Endothelial cell of umbilical vein (primary cell): Measurements from ENCODE around the gene EFTUD2. TPM values are rescaled to one million over a fixed set of nuclear protein-coding genes. Genes with fewer than 3 reads are reported as not detected.

ENCODE experiments used
- BruUV-seq: library from RNA; stranded (reverse); fragments of 400-500 nt; replicated peaks from 2 replicates; lab custom pipeline; 2021; lab: Mats Ljungman, UMichigan
- CTCF ChIA-PET: fragments of 300-600, 350-600 bp; sonication (Branson Sonifier 250); formaldehyde crosslinking; loops from one replicate; lab custom pipeline; 2021; ENCODE audit warnings: antibody characterized with exemption, inconsistent platforms; lab: Charles Lee
- POLR2A ChIA-PET: fragments of 300-600, 350-600 bp; sonication (Branson Sonifier 250); formaldehyde crosslinking; loops from one replicate; lab custom pipeline; 2021; ENCODE audit warnings: antibody characterized with exemption, inconsistent platforms; lab: Charles Lee
- DNase-seq: peaks from one replicate; pipeline ENCODE4 v3.0.0-alpha.2; 2011; ENCODE audit warnings: low read depth, low spot score
- FAIRE-seq: peaks from 2 replicates; lab custom pipeline; 2011; peaks lifted over from hg19 to GRCh38; lab: Jason Lieb, UNC
- H2AFZ ChIP-seq: 2 replicates; pipeline ENCODE4 v1.6.0; 2012; ENCODE audit warnings: low read depth, low read length, control low read depth, inconsistent platforms
- H3K27ac ChIP-seq: 2 replicates; pipeline ENCODE4 v1.5.1; 2011; ENCODE audit warnings: low read depth, mild to moderate bottlenecking, control low read depth, low read length, moderate library complexity; ENCODE audit not compliant: insufficient read depth
- H3K27me3 ChIP-seq, 2 experiments: 2 replicates each; pipeline versions ENCODE4 v1.6.0 to v1.6.1; 2011; ENCODE audit warnings: low read length in 2 of 2, mixed read lengths in 1 of 2; ENCODE audit not compliant: control insufficient read depth in 2 of 2, insufficient read depth in 2 of 2
- H3K36me3 ChIP-seq, 2 experiments: 2 replicates in 1 of 2; 3 replicates in 1 of 2; pipeline ENCODE4 v1.5.1; 2011; ENCODE audit warnings: low read length in 2 of 2, mild to moderate bottlenecking in 1 of 2, moderate library complexity in 1 of 2; ENCODE audit not compliant: control insufficient read depth in 2 of 2, insufficient read depth in 2 of 2; ENCODE audit errors: extremely low read depth in 1 of 2
- H3K4me1 ChIP-seq: 3 replicates; pipeline ENCODE4 v1.5.1; 2011; ENCODE audit warnings: mild to moderate bottlenecking, low read length; ENCODE audit not compliant: control insufficient read depth, insufficient read depth; ENCODE audit errors: extremely low read depth
- H3K4me2 ChIP-seq: 2 replicates; pipeline ENCODE4 v1.6.1; 2011; ENCODE audit warnings: low read length, control low read depth, mixed read lengths; ENCODE audit not compliant: insufficient read depth
- H3K4me3 ChIP-seq, 3 experiments: fragments of 200-600 bp in 1 of 3; sonication (generic), shearing (Covaris generic) in 1 of 3; replicated peaks in 1 of 3; 2 replicates each; pipeline ENCODE4 v1.5.1; 2011 to 2016; ENCODE audit warnings: control low read depth in 3 of 3, low read length in 3 of 3, mild to moderate bottlenecking in 2 of 3, inconsistent platforms in 1 of 3, low read depth in 1 of 3, moderate library complexity in 1 of 3; ENCODE audit not compliant: insufficient read depth in 1 of 3
- H3K79me2 ChIP-seq: 2 replicates; pipeline ENCODE4 v1.6.0; 2012; ENCODE audit warnings: low read length, inconsistent platforms; ENCODE audit not compliant: control insufficient read depth, insufficient read depth
- H3K9ac ChIP-seq: replicated peaks from 2 replicates; pipeline ENCODE3; 2011; ENCODE audit warnings: low read length, control low read depth; ENCODE audit not compliant: insufficient read depth; ENCODE audit errors: extremely low read depth
- H3K9me1 ChIP-seq: replicated peaks from 3 replicates; pipeline ENCODE4 v1.6.0; 2011; ENCODE audit warnings: mild to moderate bottlenecking, low read length; ENCODE audit not compliant: control insufficient read depth, insufficient read depth; ENCODE audit errors: extremely low read depth
- H3K9me3 ChIP-seq: replicated peaks from 2 replicates; pipeline ENCODE4 v1.5.1; 2012; ENCODE audit warnings: low read length, inconsistent platforms; ENCODE audit not compliant: control insufficient read depth, insufficient read depth
- H4K20me1 ChIP-seq: replicated peaks from 2 replicates; pipeline ENCODE3; 2011; ENCODE audit warnings: mild to moderate bottlenecking, low read length; ENCODE audit not compliant: control insufficient read depth, insufficient read depth; ENCODE audit errors: extremely low read depth
- EZH2 ChIP-seq: IDR thresholded peaks from 2 replicates; pipeline ENCODE4 v1.6.1; 2012; ENCODE audit warnings: borderline replicate concordance, low read depth, mild to moderate bottlenecking, moderate library complexity, low read length, inconsistent platforms; ENCODE audit not compliant: severe bottlenecking
- FOS ChIP-seq: IDR thresholded peaks from 2 replicates; pipeline ENCODE4 v1.6.1; 2011; ENCODE audit warnings: mild to moderate bottlenecking, low read length, moderate library complexity, borderline replicate concordance; ENCODE audit not compliant: insufficient read depth
- GATA2 ChIP-seq: IDR thresholded peaks from 2 replicates; pipeline ENCODE4 v1.7.0; 2011; ENCODE audit warnings: low read depth, mild to moderate bottlenecking, moderate library complexity, mixed read lengths, low read length; ENCODE audit not compliant: insufficient read length, insufficient read depth
- JUN ChIP-seq: IDR thresholded peaks from 2 replicates; pipeline ENCODE4 v1.6.1; 2011; ENCODE audit warnings: borderline replicate concordance, low read depth; ENCODE audit not compliant: insufficient read length, insufficient read depth
- MYC ChIP-seq: IDR thresholded peaks from one replicate; pipeline ENCODE4 v1.6.1; 2011; ENCODE audit warnings: mild to moderate bottlenecking, low read depth, low read length
- POLR2A ChIP-seq: IDR thresholded peaks from 2 replicates; pipeline ENCODE4 v1.6.1; 2012; ENCODE audit warnings: low read depth, mild to moderate bottlenecking, control low read depth, low read length
- POLR2AphosphoS5 ChIP-seq: IDR thresholded peaks from 2 replicates; pipeline ENCODE4 v1.6.1; 2012; ENCODE audit warnings: low read depth, mild to moderate bottlenecking, control low read depth, low read length, moderate library complexity; ENCODE audit not compliant: insufficient read depth
- dilution Hi-C: fragments of 300-500 bp; cut with MboI; formaldehyde crosslinking; loops from one replicate; pipeline ENCODE4 v1.15.0; 2019; ENCODE audit warnings: low sequenced_read_pairs; ENCODE audit not compliant: extremely low pct_ligation_motif_present
- intact Hi-C: fragments of 100-400 bp; cut with micrococcal nuclease; formaldehyde crosslinking; loops from one replicate; pipeline ENCODE4 v1.10.0; 2022
- polyA plus RNA-seq, 4 experiments: library from polyadenylated mRNA; depleted of rRNA in 3 of 4; stranded (reverse) in 3 of 4; unstranded in 1 of 4; fragments of >200 nt; gene quantifications; 2 replicates each; pipeline versions ENCODE4 v1.2.1 to v1.2.3, GENCODE V29; 2011 to 2012; ENCODE audit warnings: missing spikeins in 1 of 4
- total RNA-seq: library from RNA; stranded (reverse); gene quantifications from 2 replicates; pipeline ENCODE4 v1.2.3, GENCODE V29; 2021
- TF ChIP-seq, protein P1 (sequence below), 2 donors: IDR thresholded peaks; 1 replicate in 1 of 2; 2 replicates in 1 of 2; pipeline ENCODE4 v1.5.1; 2011; ENCODE audit warnings: low read length in 2 of 2, mild to moderate bottlenecking in 2 of 2, moderate library complexity in 2 of 2, control low read depth in 1 of 2, inconsistent platforms in 1 of 2, low read depth in 1 of 2; ENCODE audit not compliant: insufficient read depth in 1 of 2; ENCODE audit errors: extremely low read depth in 1 of 2
- TF ChIP-seq, protein P2 (sequence below): IDR thresholded peaks from 2 replicates; pipeline ENCODE4 v1.6.1; 2011; ENCODE audit not compliant: insufficient read depth, insufficient read length

EFTUD2 gene
- total and polyA plus RNA-seq, 2 donors (not counting 3 experiments of a cell fraction or from before 2014, with no cell fraction given), result 125 to 170 TPM

DNA sequence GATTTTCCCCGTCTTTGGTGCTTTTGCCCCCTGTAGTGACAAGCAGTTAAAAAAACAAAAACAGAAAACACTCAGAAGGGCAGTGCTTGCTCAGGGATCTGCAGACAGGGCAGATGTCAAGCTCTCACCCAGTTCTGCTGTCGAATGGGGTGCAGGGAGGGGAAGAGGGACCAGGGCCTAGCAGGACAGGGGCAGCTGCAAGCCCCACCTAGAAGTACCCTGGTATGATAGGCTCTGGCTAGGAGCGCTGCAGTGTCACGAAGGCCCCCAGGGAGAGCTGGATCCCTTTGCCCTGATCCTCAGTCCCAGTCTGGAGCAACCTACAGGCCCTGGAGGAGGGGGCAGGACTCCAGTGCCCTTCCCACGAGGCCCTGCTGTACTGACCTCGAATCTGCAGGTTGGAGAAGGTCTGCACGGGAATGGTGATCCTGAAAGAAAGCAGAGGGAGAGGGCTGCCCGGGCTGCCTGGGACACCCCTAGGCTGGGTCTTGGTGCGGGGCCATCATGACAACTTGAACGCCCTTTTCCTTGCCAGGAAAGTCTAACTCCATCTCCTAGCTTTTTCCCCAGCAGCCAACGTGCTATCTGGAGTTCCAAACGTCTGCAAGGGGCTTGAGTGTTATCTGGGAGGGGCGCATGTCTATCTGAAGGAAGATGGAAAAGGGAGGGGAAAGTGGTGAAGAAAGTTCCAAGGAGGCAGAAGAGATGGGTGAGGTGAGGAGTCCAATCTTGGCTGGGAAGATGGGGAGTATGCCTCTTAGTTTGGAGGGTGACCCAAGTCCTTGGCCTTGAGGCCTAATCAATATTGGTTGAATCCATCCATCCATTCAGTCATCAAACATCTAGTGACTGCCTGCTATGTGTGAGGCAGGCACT, 11.2 kb upstream of the EFTUD2 start:
- Histone ChIP-seq H3K9me1 (no peaks in the 10 kb centered on the region), H3K4me3 (no peak overlapping the region), H3K9ac (no peak overlapping the region), H2AFZ (peak overlapping the region; percentile 80), H3K27me3 (no peaks in the 10 kb centered on the region), H3K9me3 (no peaks in the 10 kb centered on the region), H4K20me1 (no peaks in the 10 kb centered on the region), H3K36me3 (no peaks in the 10 kb centered on the region), H3K79me2 (no peaks in the 10 kb centered on the region), H3K4me1 (peaks cover 19% of the 10 kb centered on the region), H3K27ac (no peak overlapping the region), H3K4me2 (no peak overlapping the region)
- TF ChIP-seq JUN (no peak), POLR2A (no peak), MYC (no peak), POLR2AphosphoS5 (no peak), FOS (no peak), GATA2 (no peak), EZH2 (no peak)
- TF ChIP-seq, protein P1, sequence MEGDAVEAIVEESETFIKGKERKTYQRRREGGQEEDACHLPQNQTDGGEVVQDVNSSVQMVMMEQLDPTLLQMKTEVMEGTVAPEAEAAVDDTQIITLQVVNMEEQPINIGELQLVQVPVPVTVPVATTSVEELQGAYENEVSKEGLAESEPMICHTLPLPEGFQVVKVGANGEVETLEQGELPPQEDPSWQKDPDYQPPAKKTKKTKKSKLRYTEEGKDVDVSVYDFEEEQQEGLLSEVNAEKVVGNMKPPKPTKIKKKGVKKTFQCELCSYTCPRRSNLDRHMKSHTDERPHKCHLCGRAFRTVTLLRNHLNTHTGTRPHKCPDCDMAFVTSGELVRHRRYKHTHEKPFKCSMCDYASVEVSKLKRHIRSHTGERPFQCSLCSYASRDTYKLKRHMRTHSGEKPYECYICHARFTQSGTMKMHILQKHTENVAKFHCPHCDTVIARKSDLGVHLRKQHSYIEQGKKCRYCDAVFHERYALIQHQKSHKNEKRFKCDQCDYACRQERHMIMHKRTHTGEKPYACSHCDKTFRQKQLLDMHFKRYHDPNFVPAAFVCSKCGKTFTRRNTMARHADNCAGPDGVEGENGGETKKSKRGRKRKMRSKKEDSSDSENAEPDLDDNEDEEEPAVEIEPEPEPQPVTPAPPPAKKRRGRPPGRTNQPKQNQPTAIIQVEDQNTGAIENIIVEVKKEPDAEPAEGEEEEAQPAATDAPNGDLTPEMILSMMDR (IDR thresholded peaks at IDR 0.05; ENCODE audit: extremely low read depth in 1 of 2, insufficient read depth in 1 of 2, low read depth in 1 of 2, low read length in 2 of 2), result no peak
- TF ChIP-seq, protein P2, sequence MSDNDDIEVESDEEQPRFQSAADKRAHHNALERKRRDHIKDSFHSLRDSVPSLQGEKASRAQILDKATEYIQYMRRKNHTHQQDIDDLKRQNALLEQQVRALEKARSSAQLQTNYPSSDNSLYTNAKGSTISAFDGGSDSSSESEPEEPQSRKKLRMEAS, result no peak
- dilution Hi-C loops (no loop called here), intact Hi-C loops (no loop called here)
- BruUV-seq, result no TSS peak
- FAIRE-seq, result no peak
- DNase-seq, result no peak
- ChIA-PET POLR2A (no interaction called here), CTCF (interaction anchor here (0.8 to 4.8 kb wide), 8 partner anchors 7 to 225 kb away, joined by 3 to 35 read pairs (median 6); partner anchors contain the start of genes ACBD4 and EFTUD2)
